SK-N-MC (cell line): ENCODE data around the gene SNX24.

Experiments
- EZH2 ChIP-seq: fragments of 200-600 bp; sonication (generic); IDR thresholded peaks from one replicate; pipeline ENCODE4 v1.6.1; 2017; ENCODE audit warnings: antibody characterized with exemption
- FOXP2 ChIP-seq: optimal IDR thresholded peaks from 2 replicates; pipeline ENCODE3; 2011; ENCODE audit warnings: mild to moderate bottlenecking, moderate library complexity; ENCODE audit not compliant: insufficient read depth; ENCODE audit errors: extremely low read length, control extremely low read depth
- POLR2AphosphoS5 ChIP-seq: IDR thresholded peaks from 2 replicates; pipeline ENCODE4 v1.6.1; 2012; ENCODE audit warnings: mild to moderate bottlenecking, low read depth, low read length, borderline replicate concordance

DNA sequence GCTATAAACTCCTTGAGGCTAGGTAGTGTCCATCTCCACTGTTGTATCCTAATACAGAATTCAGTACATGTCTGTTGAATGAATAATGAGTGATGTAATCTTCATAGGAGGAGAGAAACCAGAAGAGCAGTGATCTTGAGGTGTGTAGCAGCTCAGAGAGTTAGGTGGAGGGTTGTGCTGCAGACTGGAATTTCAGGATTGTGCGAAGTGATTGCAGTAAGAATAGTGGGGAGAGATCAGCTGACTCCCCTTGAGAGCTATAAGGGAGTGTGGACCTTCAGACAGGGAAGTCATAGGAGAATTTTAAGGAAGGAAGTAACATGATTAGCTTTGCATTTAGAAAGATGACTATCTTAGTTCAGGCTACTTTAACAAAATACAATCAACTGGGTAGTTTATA, 4.4 kb downstream of the SNX24 start:
- no peak for TF ChIP-seq POLR2AphosphoS5
- TF ChIP-seq EZH2, result no peak
- TF ChIP-seq FOXP2, result no peak
